ENCODE results near the gene FHOD3. TPM values are rescaled to one million over a fixed set of nuclear protein-coding genes. Genes with fewer than 3 reads are reported as not detected.

FHOD3 gene
- total and polyA plus RNA-seq, 3 experiments from 2014 or later: not detected

GRCh38 chr18:36284268-36284667, 13.2 kb upstream of the FHOD3 start:
- H3K4me3 ChIP-seq (ENCODE audit: low read length): no peak overlapping the region
- no peaks in the 10 kb centered on the region for H3K36me3 ChIP-seq (ENCODE audit: insufficient read depth, low read length)
- no peaks in the 10 kb centered on the region for H3K4me1 ChIP-seq (ENCODE audit: insufficient read depth, low read length)
- Mint-ChIP-seq H3K27me3 (peaks cover 15 to 48% of the 10 kb centered on the region in 2 donors), H3K4me1 (no peaks in the 10 kb centered on the region), H3K27ac (no peak overlapping the region), H3K9me3 (peaks cover 0 to 2% (median 1%) of the 10 kb centered on the region in 5 donors), H3K36me3 (no peaks in the 10 kb centered on the region), H3K4me3 (no peak overlapping the region)
- no peaks in the 10 kb centered on the region for H3K27me3 ChIP-seq (ENCODE audit: insufficient read depth, low read length, poor library complexity, severe bottlenecking)
- ChIA-PET POLR2A (no interaction called here), CTCF (interaction anchor here (0.7 to 7.5 kb wide), 16 partner anchors 9 to 749 kb away, joined by 3 to 82 read pairs (median 4); no protein-coding TSS in a partner anchor)
- H3K9me3 ChIP-seq (ENCODE audit: low read length): no peaks in the 10 kb centered on the region
- no peak overlapping the region for H3K27ac ChIP-seq (ENCODE audit: low read depth, low read length)
- no peak for DNase-seq

- H3K4me1 ChIP-seq (ENCODE audit: insufficient read depth, low read length): no peaks in the 10 kb centered on the region
- no peaks in the 10 kb centered on the region for H3K36me3 ChIP-seq (ENCODE audit: insufficient read depth, low read length)
- no peak overlapping the region for H3K27ac ChIP-seq (ENCODE audit: low read depth, low read length)
- Mint-ChIP-seq H3K4me3 (no peak overlapping the region), H3K36me3 (no peaks in the 10 kb centered on the region), H3K27ac (no peak overlapping the region), H3K27me3 (peaks cover 15 to 52% of the 10 kb centered on the region in 2 donors), H3K9me3 (peaks cover 0 to 2% (median 1%) of the 10 kb centered on the region in 5 donors), H3K4me1 (no peaks in the 10 kb centered on the region)
- CTCF ChIA-PET: interaction anchor here (0.7 to 7.5 kb wide), 16 partner anchors 10 to 750 kb away, joined by 3 to 82 read pairs (median 4); no protein-coding TSS in a partner anchor
- H3K27me3 ChIP-seq (ENCODE audit: insufficient read depth, low read length, poor library complexity, severe bottlenecking): no peaks in the 10 kb centered on the region
- no peaks in the 10 kb centered on the region for H3K9me3 ChIP-seq (ENCODE audit: low read length)
- POLR2A ChIA-PET: no interaction called here
- DNase-seq: peak in 4 of 5 donors; percentile 26 to 59 (median 42)
- no peak overlapping the region for H3K4me3 ChIP-seq (ENCODE audit: low read length)
Measured at GRCh38 chr18:36284671-36285295, 12.7 kb upstream of the FHOD3 start.

GRCh38 chr18:36287653-36288052, 9.9 kb upstream of the FHOD3 start:
- H3K27ac Mint-ChIP-seq: no peak overlapping the region
- H3K36me3 Mint-ChIP-seq: no peaks in the 10 kb centered on the region
- no peaks in the 10 kb centered on the region for H3K4me1 Mint-ChIP-seq
- H3K27me3 ChIP-seq (ENCODE audit: insufficient read depth, low read length, poor library complexity, severe bottlenecking): no peaks in the 10 kb centered on the region
- H3K36me3 ChIP-seq (ENCODE audit: insufficient read depth, low read length): no peaks in the 10 kb centered on the region
- DNase-seq: no peak
- no peak overlapping the region for H3K4me3 ChIP-seq (ENCODE audit: low read length)
- H3K9me3 Mint-ChIP-seq: peaks cover 0 to 2% (median 1%) of the 10 kb centered on the region in 5 donors
- H3K4me3 Mint-ChIP-seq: no peak overlapping the region
- H3K9me3 ChIP-seq (ENCODE audit: low read length): no peaks in the 10 kb centered on the region
- no peaks in the 10 kb centered on the region for H3K4me1 ChIP-seq (ENCODE audit: insufficient read depth, low read length)
- peaks cover 13 to 43% of the 10 kb centered on the region in 2 donors for H3K27me3 Mint-ChIP-seq
- POLR2A ChIA-PET: no interaction called here
- CTCF ChIA-PET: interaction anchor here (1.0 to 2.2 kb wide), 3 partner anchors 188 to 270 kb away, joined by 3 to 5 read pairs (median 5); no protein-coding TSS in a partner anchor
- H3K27ac ChIP-seq (ENCODE audit: low read depth, low read length): no peak overlapping the region

- CTCF ChIA-PET: interaction anchor here (2.2 kb wide), 1 partner anchor 194 kb away, joined by 5 read pairs; no protein-coding TSS in a partner anchor
- H3K27me3 Mint-ChIP-seq: peaks cover 13 to 39% of the 10 kb centered on the region in 2 donors
- no peaks in the 10 kb centered on the region for H3K4me1 Mint-ChIP-seq
- Histone ChIP-seq H3K4me3 (ENCODE audit: low read length) (no peak overlapping the region), H3K36me3 (ENCODE audit: insufficient read depth, low read length) (no peaks in the 10 kb centered on the region), H3K9me3 (ENCODE audit: low read length) (no peaks in the 10 kb centered on the region), H3K4me1 (ENCODE audit: insufficient read depth, low read length) (no peaks in the 10 kb centered on the region), H3K27ac (ENCODE audit: low read depth, low read length) (no peak overlapping the region), H3K27me3 (ENCODE audit: insufficient read depth, low read length, poor library complexity, severe bottlenecking) (peaks cover 2% of the 10 kb centered on the region)
- no peak overlapping the region for H3K4me3 Mint-ChIP-seq
- POLR2A ChIA-PET: no interaction called here
- H3K9me3 Mint-ChIP-seq: peaks cover 0 to 2% (median 1%) of the 10 kb centered on the region in 5 donors
- no peak for DNase-seq
- no peaks in the 10 kb centered on the region for H3K36me3 Mint-ChIP-seq
- no peak overlapping the region for H3K27ac Mint-ChIP-seq
Measured at GRCh38 chr18:36288689-36289088, 8.8 kb upstream of the FHOD3 start.

- peaks cover 0 to 2% (median 0%) of the 10 kb centered on the region in 3 donors for H3K4me1 Mint-ChIP-seq
Measured at GRCh38 chr18:36294031-36294430, 3.5 kb upstream of the FHOD3 start.

GRCh38 chr18:36295214-36295613, 2.3 kb upstream of the FHOD3 start:
- H3K4me3 ChIP-seq (ENCODE audit: low read length): no peak overlapping the region
- no peaks in the 10 kb centered on the region for H3K9me3 Mint-ChIP-seq
- no peaks in the 10 kb centered on the region for H3K4me1 ChIP-seq (ENCODE audit: insufficient read depth, low read length)
- ChIA-PET CTCF (interaction anchor here (0.9 kb wide), 1 partner anchor 277 kb away, joined by 3 read pairs; no protein-coding TSS in a partner anchor), POLR2A (no interaction called here)
- H3K27ac Mint-ChIP-seq: no peak overlapping the region
- no peak overlapping the region for H3K27ac ChIP-seq (ENCODE audit: low read depth, low read length)
- H3K36me3 ChIP-seq (ENCODE audit: insufficient read depth, low read length): no peaks in the 10 kb centered on the region
- peaks cover 33% of the 10 kb centered on the region for H3K27me3 ChIP-seq (ENCODE audit: insufficient read depth, low read length, poor library complexity, severe bottlenecking)
- H3K4me3 Mint-ChIP-seq: no peak overlapping the region
- H3K4me1 Mint-ChIP-seq: peaks cover 0 to 2% (median 0%) of the 10 kb centered on the region in 3 donors
- H3K36me3 Mint-ChIP-seq: no peaks in the 10 kb centered on the region
- no peaks in the 10 kb centered on the region for H3K9me3 ChIP-seq (ENCODE audit: low read length)
- H3K27me3 Mint-ChIP-seq: peaks cover 10 to 24% of the 10 kb centered on the region in 2 donors
- no peak for DNase-seq

More at GRCh38 chr18:36294031-36294430, 3.5 kb upstream of the FHOD3 start:
- H3K36me3 Mint-ChIP-seq: no peaks in the 10 kb centered on the region
- no peak for DNase-seq
- H3K9me3 Mint-ChIP-seq: no peaks in the 10 kb centered on the region
- CTCF ChIA-PET: no interaction called here
- no peak overlapping the region for H3K27ac Mint-ChIP-seq
- Histone ChIP-seq H3K27me3 (ENCODE audit: insufficient read depth, low read length, poor library complexity, severe bottlenecking) (peaks cover 22% of the 10 kb centered on the region), H3K9me3 (ENCODE audit: low read length) (no peaks in the 10 kb centered on the region), H3K27ac (ENCODE audit: low read depth, low read length) (no peak overlapping the region), H3K36me3 (ENCODE audit: insufficient read depth, low read length) (no peaks in the 10 kb centered on the region), H3K4me1 (ENCODE audit: insufficient read depth, low read length) (no peaks in the 10 kb centered on the region), H3K4me3 (ENCODE audit: low read length) (no peak overlapping the region)
- H3K4me3 Mint-ChIP-seq: no peak overlapping the region
- POLR2A ChIA-PET: no interaction called here
- peaks cover 8 to 22% of the 10 kb centered on the region in 2 donors for H3K27me3 Mint-ChIP-seq

- CTCF ChIA-PET: no interaction called here
- Mint-ChIP-seq H3K36me3 (no peaks in the 10 kb centered on the region), H3K27me3 (peaks cover 12 to 28% of the 10 kb centered on the region in 2 donors), H3K4me3 (no peak overlapping the region), H3K4me1 (peaks cover 0 to 2% (median 0%) of the 10 kb centered on the region in 3 donors), H3K27ac (no peak overlapping the region), H3K9me3 (no peaks in the 10 kb centered on the region)
- no peaks in the 10 kb centered on the region for H3K9me3 ChIP-seq (ENCODE audit: low read length)
- no peak overlapping the region for H3K4me3 ChIP-seq (ENCODE audit: low read length)
- no peaks in the 10 kb centered on the region for H3K4me1 ChIP-seq (ENCODE audit: insufficient read depth, low read length)
- no peak for DNase-seq
- H3K27me3 ChIP-seq (ENCODE audit: insufficient read depth, low read length, poor library complexity, severe bottlenecking): peaks cover 33% of the 10 kb centered on the region
- no peak overlapping the region for H3K27ac ChIP-seq (ENCODE audit: low read depth, low read length)
- no peaks in the 10 kb centered on the region for H3K36me3 ChIP-seq (ENCODE audit: insufficient read depth, low read length)
- POLR2A ChIA-PET: no interaction called here
Measured at GRCh38 chr18:36295880-36296301, 1.6 kb upstream of the FHOD3 start.

GRCh38 chr18:36296650-36297416, 680 bp upstream of the FHOD3 start:
- ChIA-PET POLR2A (no interaction called here), CTCF (no interaction called here)
- no peak for DNase-seq
- Histone ChIP-seq H3K27ac (ENCODE audit: low read depth, low read length) (no peak overlapping the region), H3K36me3 (ENCODE audit: insufficient read depth, low read length) (no peaks in the 10 kb centered on the region), H3K9me3 (ENCODE audit: low read length) (no peaks in the 10 kb centered on the region), H3K27me3 (ENCODE audit: insufficient read depth, low read length, poor library complexity, severe bottlenecking) (peaks cover 33% of the 10 kb centered on the region), H3K4me1 (ENCODE audit: insufficient read depth, low read length) (no peaks in the 10 kb centered on the region), H3K4me3 (ENCODE audit: low read length) (no peak overlapping the region)
- Mint-ChIP-seq H3K27ac (no peak overlapping the region), H3K4me1 (peaks cover 0 to 2% (median 0%) of the 10 kb centered on the region in 3 donors), H3K36me3 (no peaks in the 10 kb centered on the region), H3K27me3 (peaks cover 10 to 31% of the 10 kb centered on the region in 2 donors), H3K4me3 (peak overlapping the region in 4 of 7 donors; percentile 20 to 60 (median 48)), H3K9me3 (no peaks in the 10 kb centered on the region)
